Measurements from ENCODE around the gene SEPTIN14. TPM values are rescaled to one million over a fixed set of nuclear protein-coding genes. Genes with fewer than 3 reads are reported as not detected.
"Not testable (repeated sequence)": the region's sequence is repeated elsewhere in the genome, so short reads cannot be mapped to it uniquely, and the experiment has no call there.

SEPTIN14 gene
- total RNA-seq (under 1 TPM in 2 of 7 donors, not detected in 5; 0.09 to 0.20 TPM), polyA plus RNA-seq (not detected)
- long read RNA-seq, donor 1: 0 reads
- long read RNA-seq, donor 2: 0 reads

DNA sequence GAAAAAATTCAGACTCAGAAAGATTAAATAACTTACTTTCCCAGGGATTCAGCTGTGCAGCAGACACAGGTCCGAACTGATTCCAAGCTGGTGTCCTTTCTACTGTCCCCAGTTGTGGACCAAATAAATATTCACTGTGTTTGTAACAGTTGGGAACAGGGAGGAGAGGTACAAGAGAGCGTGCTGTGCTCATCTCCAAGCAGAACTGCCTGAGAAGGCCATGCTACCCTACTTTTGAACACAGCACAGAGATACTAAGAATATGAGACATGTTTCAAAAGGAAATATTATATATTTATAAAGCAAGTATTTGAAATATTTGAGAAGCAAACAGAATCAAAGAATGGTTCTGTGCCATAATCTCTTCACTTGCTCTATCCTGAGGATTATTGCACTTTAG, at the start of gene SEPTIN14:
Gene SEPTIN14, minus strand, starts transcription at position 101 of the 400 bp plus-strand sequence. CDS start 756 bp downstream, outside the sequence.
- peaks cover 0 to 12% (median 0%) of the 10 kb centered on the region in 8 donors for H3K9me3 ChIP-seq
- DNase-seq; H3K27me3 ChIP-seq (replicated peaks in 1 of 7); H3K36me3 ChIP-seq; intact Hi-C loops (cut with DNase I; ENCODE audit: low total_unique reads); H3K27ac ChIP-seq; H3K4me3 ChIP-seq; H3K4me1 ChIP-seq: not testable (repeated sequence)
- WGBS, 5 donors: 70 to 81% (median 74%) methylated on average over 2 of the region's 2 CpGs

DNA sequence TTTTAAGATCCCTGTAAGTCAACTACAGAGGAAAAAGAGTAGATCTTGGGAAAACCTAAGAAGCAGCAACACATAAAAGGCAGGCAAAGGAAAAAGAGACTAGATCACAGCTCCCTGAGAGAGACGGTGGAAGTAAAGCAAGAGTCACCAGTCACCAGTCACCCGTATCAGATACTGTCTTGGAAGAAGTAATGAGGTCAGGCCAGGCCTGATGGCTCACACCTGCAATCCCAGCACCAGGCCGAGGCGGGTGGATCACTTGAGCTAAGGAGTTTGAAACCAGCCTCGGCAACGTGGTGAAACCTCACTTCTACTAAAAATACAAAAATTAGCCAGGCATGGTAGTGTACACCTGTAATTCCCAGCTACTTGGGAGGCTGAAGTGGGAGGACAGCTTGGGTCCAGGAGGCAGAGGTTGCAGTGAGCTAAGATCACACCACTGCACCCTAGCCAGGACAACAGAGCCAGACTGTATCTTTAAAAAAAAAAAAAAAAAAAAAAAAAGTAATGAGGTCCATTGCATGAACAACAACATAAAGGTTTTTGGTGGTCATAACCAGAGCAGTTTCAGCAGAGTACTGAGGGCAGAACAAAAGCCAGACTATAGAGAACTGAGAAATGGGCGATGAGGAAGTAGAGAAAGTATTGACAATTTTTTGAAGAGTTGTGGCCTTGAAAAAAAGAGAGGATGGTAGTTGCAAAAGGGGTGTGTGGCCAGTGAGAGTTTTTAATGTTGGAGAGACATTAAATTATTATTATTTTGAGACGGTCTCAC, 41.6 kb upstream of the SEPTIN14 start:
- Histone ChIP-seq H3K4me1 (no peaks in the 10 kb centered on the region), H3K27me3 (replicated peaks in 1 of 7) (no peaks in the 10 kb centered on the region), H3K9me3 (peaks cover 0 to 16% (median 5%) of the 10 kb centered on the region in 8 donors), H3K4me3 (no peak overlapping the region), H3K36me3 (peaks cover 0 to 36% (median 3%) of the 10 kb centered on the region in 6 donors), H3K27ac (no peak overlapping the region)
- intact Hi-C loops (cut with DNase I; ENCODE audit: low total_unique reads): no loop called here
- no peak for DNase-seq
- TF ChIP-seq, protein P1, sequence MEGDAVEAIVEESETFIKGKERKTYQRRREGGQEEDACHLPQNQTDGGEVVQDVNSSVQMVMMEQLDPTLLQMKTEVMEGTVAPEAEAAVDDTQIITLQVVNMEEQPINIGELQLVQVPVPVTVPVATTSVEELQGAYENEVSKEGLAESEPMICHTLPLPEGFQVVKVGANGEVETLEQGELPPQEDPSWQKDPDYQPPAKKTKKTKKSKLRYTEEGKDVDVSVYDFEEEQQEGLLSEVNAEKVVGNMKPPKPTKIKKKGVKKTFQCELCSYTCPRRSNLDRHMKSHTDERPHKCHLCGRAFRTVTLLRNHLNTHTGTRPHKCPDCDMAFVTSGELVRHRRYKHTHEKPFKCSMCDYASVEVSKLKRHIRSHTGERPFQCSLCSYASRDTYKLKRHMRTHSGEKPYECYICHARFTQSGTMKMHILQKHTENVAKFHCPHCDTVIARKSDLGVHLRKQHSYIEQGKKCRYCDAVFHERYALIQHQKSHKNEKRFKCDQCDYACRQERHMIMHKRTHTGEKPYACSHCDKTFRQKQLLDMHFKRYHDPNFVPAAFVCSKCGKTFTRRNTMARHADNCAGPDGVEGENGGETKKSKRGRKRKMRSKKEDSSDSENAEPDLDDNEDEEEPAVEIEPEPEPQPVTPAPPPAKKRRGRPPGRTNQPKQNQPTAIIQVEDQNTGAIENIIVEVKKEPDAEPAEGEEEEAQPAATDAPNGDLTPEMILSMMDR (IDR thresholded peaks at IDR 0.05 in 8 of 11, conservative IDR thresholded peaks at IDR 0.05 in 3 of 11): no peak
- no peak for TF ChIP-seq POLR2AphosphoS5 (IDR thresholded peaks at IDR 0.05)
- no peak for TF ChIP-seq POLR2A (IDR thresholded peaks at IDR 0.05)
- 63 to 88% (median 74%) methylated on average over 2 to 8 of the region's 8 CpGs for WGBS, 5 donors

DNA sequence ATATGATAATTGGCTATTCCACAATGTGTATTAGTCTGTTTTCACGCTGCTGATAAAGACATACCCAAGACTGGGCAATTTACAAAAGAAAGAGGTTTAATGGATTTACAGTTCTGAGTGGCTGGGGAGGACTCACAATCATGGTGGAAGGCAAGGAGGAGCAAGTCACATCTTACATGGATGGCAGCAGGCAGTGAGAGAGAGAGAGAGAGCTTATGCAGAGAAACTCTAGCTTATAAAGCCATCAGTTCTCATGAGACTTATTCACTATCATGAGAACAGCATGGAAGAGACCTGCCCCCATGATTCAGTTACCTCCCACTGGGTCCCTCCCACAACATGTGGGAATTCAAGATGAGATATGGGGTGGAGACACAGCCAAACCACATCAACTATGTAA, 38.5 kb upstream of the SEPTIN14 start:
- H3K27me3 ChIP-seq (replicated peaks in 1 of 7); H3K4me1 ChIP-seq; H3K4me3 ChIP-seq; H3K27ac ChIP-seq; intact Hi-C loops (cut with DNase I; ENCODE audit: low total_unique reads); DNase-seq: not testable (repeated sequence)
- 94 to 100% (median 95%) methylated on average over 1 of the region's 1 CpG for WGBS, 5 donors
- H3K36me3 ChIP-seq: peaks cover 0 to 16% (median 0%) of the 10 kb centered on the region in 6 donors
- peaks cover 0 to 10% (median 0%) of the 10 kb centered on the region in 8 donors for H3K9me3 ChIP-seq

DNA sequence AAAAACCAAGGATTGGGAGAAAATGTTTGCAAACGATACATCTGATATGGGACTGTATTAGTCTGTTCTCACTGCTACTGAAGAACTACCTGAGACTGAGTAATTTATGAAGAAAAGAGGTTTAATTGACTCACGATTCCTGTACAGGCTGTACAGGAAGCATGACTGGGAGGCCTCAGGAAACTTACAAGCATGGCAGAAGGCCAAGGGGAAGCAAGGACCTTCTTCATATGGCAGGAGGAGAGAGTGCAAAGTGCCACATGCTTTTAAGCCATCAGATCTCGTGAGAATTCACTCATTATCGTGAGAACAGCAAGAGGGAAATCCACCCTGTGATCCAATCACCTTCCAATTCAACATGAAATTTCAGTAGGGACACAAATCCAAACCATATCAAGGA, 35.7 kb upstream of the SEPTIN14 start:
- Histone ChIP-seq H3K27me3 (replicated peaks in 1 of 7) (no peaks in the 10 kb centered on the region), H3K27ac (no peak overlapping the region), H3K4me1 (no peaks in the 10 kb centered on the region), H3K36me3 (peaks cover 0 to 16% (median 0%) of the 10 kb centered on the region in 6 donors), H3K4me3 (no peak overlapping the region), H3K9me3 (peaks cover 0 to 10% (median 0%) of the 10 kb centered on the region in 8 donors)
- intact Hi-C loops (cut with DNase I; ENCODE audit: low total_unique reads): no loop called here
- DNase-seq: no peak
- 71 to 81% (median 73%) methylated on average over 4 of the region's 4 CpGs for WGBS, 5 donors
- TF ChIP-seq POLR2AphosphoS5 (IDR thresholded peaks at IDR 0.05): no peak
- no peak for TF ChIP-seq POLR2A (IDR thresholded peaks at IDR 0.05)
- TF ChIP-seq, protein P1 (IDR thresholded peaks at IDR 0.05 in 8 of 11, conservative IDR thresholded peaks at IDR 0.05 in 3 of 11): no peak

DNA sequence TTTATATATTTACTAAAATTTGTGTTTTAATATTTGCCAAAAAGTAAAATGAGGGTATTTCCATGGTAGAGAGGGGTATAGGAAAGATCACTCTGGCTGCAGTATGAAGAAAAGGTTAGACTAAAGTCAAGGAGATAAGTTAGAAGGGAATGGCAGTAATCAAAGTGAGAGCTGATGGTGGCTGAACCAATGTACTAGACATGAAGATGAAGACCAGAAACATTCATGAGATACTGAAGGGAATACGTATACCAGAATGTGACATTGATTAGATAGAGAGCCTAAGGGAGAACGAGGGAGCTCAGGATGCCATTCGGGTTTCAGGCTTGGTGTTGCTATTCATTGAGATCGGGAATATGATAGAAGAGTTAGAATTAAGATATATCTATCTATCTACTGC, 32.5 kb upstream of the SEPTIN14 start:
- TF ChIP-seq POLR2A (IDR thresholded peaks at IDR 0.05) (no peak), POLR2AphosphoS5 (IDR thresholded peaks at IDR 0.05) (no peak)
- TF ChIP-seq, protein P1 (IDR thresholded peaks at IDR 0.05 in 8 of 11, conservative IDR thresholded peaks at IDR 0.05 in 3 of 11): no peak
- Histone ChIP-seq H3K4me1 (no peaks in the 10 kb centered on the region), H3K4me3 (no peak overlapping the region), H3K27me3 (replicated peaks in 1 of 7) (no peaks in the 10 kb centered on the region), H3K27ac (no peak overlapping the region), H3K36me3 (no peaks in the 10 kb centered on the region), H3K9me3 (peaks cover 0 to 2% (median 0%) of the 10 kb centered on the region in 8 donors)
- intact Hi-C loops (cut with DNase I; ENCODE audit: low total_unique reads): no loop called here
- 94 to 97% (median 95%) methylated on average over 4 of the region's 4 CpGs for WGBS, 5 donors
- DNase-seq: no peak
